Osteocyte (in vitro differentiated cells): ENCODE measurements around the gene PRUNE2. TPM values are rescaled to one million over a fixed set of nuclear protein-coding genes. Genes with fewer than 3 reads are reported as not detected.

ENCODE experiments used
- DNase-seq: peaks from one replicate; pipeline ENCODE4 v3.0.0; 2021; ENCODE audit warnings: mixed read lengths; ENCODE audit not compliant: unreplicated experiment; ENCODE audit errors: extremely low spot score
- H3K27ac Mint-ChIP-seq: one replicate; pipeline ENCODE4 v1.8.0; 2021; ENCODE audit warnings: mild to moderate bottlenecking, mixed read lengths; ENCODE audit not compliant: unreplicated experiment
- H3K27me3 Mint-ChIP-seq: one replicate; pipeline ENCODE4 v1.8.0; 2021; ENCODE audit warnings: mixed read lengths; ENCODE audit not compliant: unreplicated experiment
- H3K36me3 Mint-ChIP-seq: one replicate; pipeline ENCODE4 v1.8.0; 2021; ENCODE audit warnings: mixed read lengths; ENCODE audit not compliant: unreplicated experiment
- H3K4me1 Mint-ChIP-seq: one replicate; pipeline ENCODE4 v1.8.0; 2021; ENCODE audit warnings: mixed read lengths; ENCODE audit not compliant: unreplicated experiment
- H3K4me3 Mint-ChIP-seq: one replicate; pipeline ENCODE4 v1.8.0; 2021; ENCODE audit warnings: mild to moderate bottlenecking, moderate library complexity, mixed read lengths; ENCODE audit not compliant: unreplicated experiment
- H3K9me3 Mint-ChIP-seq: one replicate; pipeline ENCODE4 v1.8.0; 2021; ENCODE audit warnings: mixed read lengths; ENCODE audit not compliant: unreplicated experiment
- CTCF ChIP-seq: fragments of 200-600 bp; sonication (generic); IDR thresholded peaks from 2 replicates; pipeline ENCODE4 v1.5.0; 2021; ENCODE audit warnings: antibody characterized with exemption, mild to moderate bottlenecking, moderate library complexity
- total RNA-seq: library from RNA; stranded (reverse); gene quantifications from 2 replicates; pipeline ENCODE4 v1.2.1, GENCODE V29; 2021

Gene PRUNE2
- total RNA-seq, 1 donor from 2014 or later = 1.0 TPM

- Mint-ChIP-seq H3K36me3 (no peaks in the 10 kb centered on the region), H3K4me1 (peaks cover 2% of the 10 kb centered on the region), H3K27ac (no peak overlapping the region), H3K27me3 (peaks cover 47% of the 10 kb centered on the region), H3K4me3 (no peak overlapping the region), H3K9me3 (no peaks in the 10 kb centered on the region)
- TF ChIP-seq CTCF = no peak
- DNase-seq = no peak
Measured at GRCh38 chr9:76709020-76709419, 196.9 kb downstream of the PRUNE2 start.

- H3K4me3 Mint-ChIP-seq = no peak overlapping the region
Measured at GRCh38 chr9:76707510-76707909, 198.4 kb downstream of the PRUNE2 start.

GRCh38 chr9:76704593-76705204 is 201.2 kb downstream of the PRUNE2 start:
- Mint-ChIP-seq H3K9me3 (no peaks in the 10 kb centered on the region), H3K4me3 (no peak overlapping the region), H3K27ac (no peak overlapping the region), H3K36me3 (no peaks in the 10 kb centered on the region), H3K4me1 (peaks cover 6% of the 10 kb centered on the region), H3K27me3 (peaks cover 58% of the 10 kb centered on the region)
- no peak for DNase-seq
- TF ChIP-seq CTCF = peak; percentile 79

More at GRCh38 chr9:76707510-76707909, 198.4 kb downstream of the PRUNE2 start:
- no peaks in the 10 kb centered on the region for H3K9me3 Mint-ChIP-seq
- no peak overlapping the region for H3K27ac Mint-ChIP-seq
- TF ChIP-seq CTCF = no peak
- H3K36me3 Mint-ChIP-seq = no peaks in the 10 kb centered on the region
- peaks cover 2% of the 10 kb centered on the region for H3K4me1 Mint-ChIP-seq
- peaks cover 46% of the 10 kb centered on the region for H3K27me3 Mint-ChIP-seq
- no peak for DNase-seq

- peaks cover 6% of the 10 kb centered on the region for H3K4me1 Mint-ChIP-seq
- no peak for TF ChIP-seq CTCF
- peaks cover 58% of the 10 kb centered on the region for H3K27me3 Mint-ChIP-seq
- DNase-seq = no peak
- H3K27ac Mint-ChIP-seq = no peak overlapping the region
- no peak overlapping the region for H3K4me3 Mint-ChIP-seq
- H3K9me3 Mint-ChIP-seq = no peaks in the 10 kb centered on the region
- no peaks in the 10 kb centered on the region for H3K36me3 Mint-ChIP-seq
Measured at GRCh38 chr9:76703270-76703669, 202.6 kb downstream of the PRUNE2 start.

- H3K36me3 Mint-ChIP-seq = no peaks in the 10 kb centered on the region
- no peak overlapping the region for H3K4me3 Mint-ChIP-seq
- H3K9me3 Mint-ChIP-seq = no peaks in the 10 kb centered on the region
- H3K27ac Mint-ChIP-seq = no peak overlapping the region
- H3K27me3 Mint-ChIP-seq = peaks cover 49% of the 10 kb centered on the region
- DNase-seq = no peak
- no peak for TF ChIP-seq CTCF
- peaks cover 6% of the 10 kb centered on the region for H3K4me1 Mint-ChIP-seq
Measured at GRCh38 chr9:76701441-76702039, 204.4 kb downstream of the PRUNE2 start.
